Central memory CD4-positive, alpha-beta T cell (primary cell): ENCODE results near the gene C6orf132.

Experiments
- DNase-seq: peaks from one replicate; pipeline ENCODE4 v3.0.0; 2022

The C6orf132 gene

DNA sequence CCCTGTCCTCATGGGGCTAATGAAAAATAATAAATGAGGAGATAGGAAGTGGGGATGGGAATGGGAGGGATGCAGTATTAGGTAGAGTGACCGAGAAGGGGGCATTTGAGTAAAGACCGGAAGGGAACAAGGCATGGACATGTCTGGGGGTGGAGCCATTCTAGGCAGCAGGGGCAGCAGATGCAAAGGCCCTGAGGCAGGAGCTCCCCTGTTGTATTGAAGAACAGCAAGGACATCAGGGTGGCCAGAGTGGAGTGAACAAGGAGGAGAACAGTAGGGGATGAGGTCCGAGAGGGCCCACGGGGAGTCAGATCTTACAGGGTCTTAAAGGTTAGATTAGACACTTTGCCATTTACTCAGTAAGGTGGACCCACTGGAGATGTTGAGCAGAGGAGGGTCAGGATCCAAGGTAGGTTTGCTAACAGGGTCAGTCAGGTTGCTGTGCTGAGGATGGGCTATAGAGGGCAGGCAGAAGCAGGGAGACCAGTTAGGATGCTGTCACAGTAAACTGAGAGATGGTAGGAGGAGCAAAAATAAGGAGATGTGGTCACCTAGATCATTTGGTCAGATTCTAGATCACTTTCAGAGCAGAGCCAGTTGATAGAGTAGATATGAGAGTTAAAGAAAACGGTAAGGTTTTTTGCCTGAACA is 73.4 kb downstream of the C6orf132 start:
- DNase-seq, result no peak

DNA sequence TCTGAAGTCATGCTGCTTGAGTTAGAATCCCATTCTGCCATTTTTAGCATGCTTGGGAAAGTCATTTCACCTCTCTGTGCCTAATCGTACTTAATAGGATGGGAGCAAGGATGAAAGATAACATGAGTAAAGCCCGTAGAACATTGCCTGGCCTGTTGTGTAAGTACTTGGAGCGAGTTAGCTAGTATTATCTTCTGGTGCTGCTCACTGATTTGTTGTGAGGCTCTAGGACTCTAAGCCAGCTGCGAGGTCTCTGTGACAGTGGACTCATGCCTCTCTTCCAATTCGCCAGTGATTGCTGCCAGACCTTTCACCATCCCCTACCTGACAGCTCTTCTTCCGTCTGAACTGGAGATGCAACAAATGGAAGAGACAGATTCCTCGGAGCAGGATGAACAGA is 74.2 kb downstream of the C6orf132 start:
- DNase-seq, result no peak

DNA sequence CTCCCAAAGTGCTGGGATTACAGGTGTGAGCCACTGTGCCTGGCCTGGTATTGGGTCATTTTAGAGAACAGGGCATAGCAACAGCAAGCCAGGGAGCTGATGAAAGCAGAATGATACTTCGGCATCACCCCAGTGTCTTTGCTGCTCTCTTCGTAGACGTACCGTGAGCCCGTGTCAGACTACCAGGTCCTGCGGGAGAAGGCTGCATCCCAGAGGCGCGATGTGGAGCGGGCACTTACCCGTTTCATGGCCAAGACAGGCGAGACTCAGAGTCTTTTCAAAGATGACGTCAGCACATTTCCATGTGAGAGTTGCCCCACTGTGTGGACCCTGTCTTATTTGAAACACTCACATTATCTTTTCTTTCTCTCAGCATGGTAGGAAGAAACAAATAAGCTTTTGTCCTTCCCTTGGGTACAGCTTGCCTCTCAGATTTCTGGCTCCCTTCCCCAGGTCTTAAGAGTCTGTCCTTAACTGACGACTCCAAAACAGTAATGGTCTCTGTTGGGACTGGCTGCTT is 76.2 kb downstream of the C6orf132 start:
- no peak for DNase-seq

DNA sequence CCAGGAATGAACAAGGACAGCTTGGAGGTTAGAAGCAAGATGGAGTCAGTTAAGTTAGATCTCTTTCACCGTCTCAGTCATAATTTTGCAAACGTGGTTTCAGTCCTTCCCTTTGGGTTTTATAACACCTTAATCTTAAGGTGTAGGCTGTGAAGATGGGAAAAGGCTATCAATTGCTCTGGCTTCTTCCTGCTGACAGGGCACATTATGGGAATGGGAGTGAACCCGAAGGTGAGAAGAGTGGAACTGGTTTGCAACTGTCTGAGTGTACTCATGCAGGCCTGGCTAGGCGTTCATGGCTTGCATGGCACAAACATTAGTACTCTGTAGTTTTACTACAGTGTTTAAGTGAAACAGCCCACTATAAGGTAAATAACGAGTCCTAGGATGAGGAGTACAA is 82.7 kb downstream of the C6orf132 start:
- DNase-seq, result no peak

DNA sequence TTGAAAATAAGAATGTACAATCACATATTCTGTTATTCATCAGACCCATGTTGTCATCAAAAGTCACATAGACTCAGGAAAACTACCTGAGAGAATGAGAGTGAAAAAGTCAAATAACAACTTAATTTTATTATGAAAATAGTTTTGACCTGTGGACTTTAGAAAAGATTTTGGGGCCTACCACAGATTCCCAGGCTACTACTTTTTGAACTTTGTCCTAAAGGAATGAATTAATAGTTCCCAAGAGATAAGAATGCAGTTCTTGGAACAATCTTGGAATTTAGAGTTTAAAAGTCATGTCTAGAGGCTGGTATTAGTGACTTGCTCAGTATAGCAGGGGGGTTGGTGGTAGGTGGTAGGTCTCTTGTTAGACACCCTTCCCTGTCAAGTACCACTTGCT is 88.8 kb downstream of the C6orf132 start:
- DNase-seq, result no peak

DNA sequence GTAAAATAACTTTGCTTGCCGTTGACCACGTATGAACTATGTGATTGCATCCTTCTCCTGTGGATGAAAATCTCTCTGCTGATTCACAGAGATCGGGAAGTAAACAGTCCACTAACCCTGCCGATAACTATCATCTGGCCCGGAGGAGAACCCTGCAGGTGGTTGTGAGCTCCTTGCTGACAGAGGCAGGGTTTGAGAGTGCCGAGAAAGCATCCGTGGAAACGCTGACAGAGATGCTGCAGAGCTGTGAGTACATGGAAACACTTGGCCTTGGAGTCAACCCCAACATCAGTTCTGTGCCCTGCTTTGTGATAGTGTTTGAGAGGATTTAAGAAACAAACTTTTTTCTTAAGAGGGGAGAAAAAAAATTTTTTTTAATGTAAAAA is 91.2 kb downstream of the C6orf132 start:
- no peak for DNase-seq
